EH (cell line): ENCODE data around the gene MACROD1.
A peak's percentile ranks its signal among the peaks of the same experiment; 100 is the strongest.

ENCODE experiments used
- DNase-seq: peaks from one replicate; pipeline ENCODE4 v3.0.0-alpha.2; 2015; ENCODE audit warnings: low read depth

Gene MACROD1

GRCh38 chr11:64076758-64077157, 89.2 kb downstream of the MACROD1 start:
- no peak for DNase-seq

DNA sequence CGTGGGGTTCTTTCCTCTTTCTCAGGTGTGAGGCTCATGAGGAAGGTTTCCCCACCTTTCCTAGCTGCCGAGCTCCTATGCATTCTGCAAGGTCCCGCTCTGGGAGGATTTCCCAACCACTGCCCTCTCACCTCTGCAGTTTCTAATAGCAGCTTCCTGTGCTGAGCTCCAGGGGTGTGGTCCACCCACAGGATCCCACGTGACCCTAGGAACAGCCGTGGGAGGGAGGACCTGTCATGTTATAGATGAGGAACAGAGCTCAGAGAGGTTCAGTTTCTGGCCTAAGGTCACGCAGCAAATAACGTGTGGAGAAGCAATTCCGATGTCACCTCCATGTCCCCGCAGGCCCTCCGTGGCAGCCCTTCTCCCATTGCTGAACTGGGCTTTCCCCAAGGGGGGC, 91.7 kb downstream of the MACROD1 start:
- DNase-seq = peak; percentile 7

- DNase-seq = no peak
These were observed 92.4 kb downstream of the MACROD1 start for GRCh38 chr11:64073542-64073941.

GRCh38 chr11:64072871-64073270, 93.0 kb downstream of the MACROD1 start:
- DNase-seq = no peak

DNA sequence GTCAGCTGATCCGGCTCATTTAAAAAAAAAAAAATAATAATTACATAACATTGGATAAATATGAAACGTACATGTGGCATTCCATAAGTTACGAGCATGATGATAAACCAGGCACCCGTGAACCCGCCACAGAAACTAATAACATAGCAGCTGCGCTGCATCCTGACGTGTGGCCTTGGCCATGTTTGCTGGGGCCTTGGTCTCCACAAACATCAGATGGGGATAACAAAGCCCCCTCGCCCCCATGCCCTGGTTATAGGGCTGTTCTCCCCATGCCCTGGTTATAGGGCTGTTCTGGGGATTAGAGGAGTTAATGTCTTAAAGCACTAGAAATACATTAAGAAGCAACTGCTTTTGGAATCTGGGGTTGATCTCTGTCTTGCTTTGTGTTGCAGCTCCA, 93.5 kb downstream of the MACROD1 start:
- DNase-seq = no peak

- DNase-seq = no peak
These were observed 94.1 kb downstream of the MACROD1 start for GRCh38 chr11:64071849-64072248.

- DNase-seq = no peak
These were observed 95.6 kb downstream of the MACROD1 start for GRCh38 chr11:64070314-64070681.

- DNase-seq = no peak
These were observed 96.3 kb downstream of the MACROD1 start for GRCh38 chr11:64069401-64070313.

DNA sequence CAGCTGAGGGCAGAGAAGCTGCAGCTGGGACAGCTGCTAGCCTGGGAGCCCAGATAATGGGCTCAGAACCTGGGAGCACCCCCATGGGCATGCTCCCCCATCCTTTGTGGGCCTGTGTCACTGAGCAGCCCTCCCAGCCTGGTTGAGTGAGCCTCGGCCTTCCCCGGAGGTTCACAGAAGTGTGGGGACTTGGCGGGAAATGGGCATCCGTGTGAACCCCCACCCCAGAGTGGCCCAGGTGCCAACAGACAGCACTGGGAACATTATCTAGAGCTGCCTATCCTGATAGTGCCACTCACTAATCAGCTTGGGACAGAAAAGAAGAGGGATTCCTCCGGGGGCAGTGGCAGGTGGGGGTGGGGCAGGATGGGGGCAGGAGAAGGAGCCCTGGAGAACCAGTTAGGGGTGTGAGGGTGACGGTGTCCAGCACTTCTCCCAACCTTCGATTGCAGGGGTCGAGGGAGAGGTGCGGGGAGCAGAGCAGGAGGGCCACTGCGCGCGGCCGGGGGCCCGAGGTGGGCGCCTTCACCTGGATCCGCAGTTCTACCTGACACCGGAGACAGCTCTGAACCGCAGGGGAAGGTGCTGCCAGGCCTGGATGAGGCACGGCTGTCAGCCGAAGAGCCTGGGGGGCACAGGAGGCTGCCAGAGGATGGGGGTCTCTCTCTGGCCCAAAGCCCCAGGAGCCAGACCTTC, 97.1 kb downstream of the MACROD1 start:
- DNase-seq = no peak

DNA sequence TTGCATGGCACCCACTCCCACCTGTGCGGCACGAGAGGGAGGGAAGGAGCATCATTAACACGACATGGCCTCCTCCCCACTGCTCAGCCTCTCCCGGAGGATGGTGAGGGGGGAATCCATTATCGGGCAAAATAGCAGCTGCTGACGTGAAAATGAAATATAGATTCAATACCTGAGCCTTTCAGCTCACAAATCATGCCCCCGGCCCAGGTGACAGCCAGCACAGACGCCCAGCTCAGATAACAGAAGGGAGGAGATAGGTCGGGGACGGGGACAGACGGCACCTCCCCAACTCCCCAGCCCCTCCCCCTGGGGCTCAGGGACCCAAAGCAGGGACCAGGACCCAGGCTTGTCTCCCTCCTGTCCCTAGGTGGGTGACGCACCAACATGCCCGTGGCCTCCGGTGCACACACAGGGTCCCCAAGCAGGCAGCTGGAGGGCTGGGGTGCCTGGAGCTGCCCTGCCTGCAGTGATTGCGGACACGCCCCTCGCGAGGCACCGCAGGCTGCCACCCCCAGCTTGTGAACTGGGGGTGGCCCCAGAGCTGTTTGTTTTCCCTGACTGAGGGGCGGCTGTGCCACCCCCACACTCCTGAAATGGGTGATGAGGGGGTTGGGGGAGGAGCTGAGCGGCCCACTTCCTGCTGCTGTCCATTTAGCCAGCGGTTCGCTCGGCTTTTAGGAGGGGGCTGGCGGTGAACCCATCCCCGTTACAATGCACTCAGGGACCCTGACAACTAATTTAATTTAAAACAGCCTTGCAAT, 98.5 kb downstream of the MACROD1 start:
- DNase-seq = no peak

- no peak for DNase-seq
These were observed 100.2 kb downstream of the MACROD1 start for GRCh38 chr11:64065712-64066111.

DNA sequence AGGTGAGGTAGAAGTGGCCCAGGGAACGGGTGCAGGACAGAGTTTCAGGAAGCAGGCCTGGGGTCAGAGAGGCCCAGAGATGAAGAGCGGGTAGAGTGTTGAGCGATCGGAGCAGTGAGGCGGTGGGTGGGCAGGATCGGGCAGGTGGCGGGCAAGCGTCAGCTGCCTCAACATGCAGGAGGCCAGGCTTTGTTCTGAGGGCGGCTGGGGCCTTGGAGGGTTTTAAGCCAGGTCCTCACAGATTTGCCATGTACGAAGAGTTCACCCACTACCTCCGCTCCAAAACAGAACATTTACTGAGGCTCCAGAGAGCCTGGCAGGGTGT, 100.8 kb downstream of the MACROD1 start:
- DNase-seq = no peak

GRCh38 chr11:64064374-64065140, 101.4 kb downstream of the MACROD1 start:
- no peak for DNase-seq

DNA sequence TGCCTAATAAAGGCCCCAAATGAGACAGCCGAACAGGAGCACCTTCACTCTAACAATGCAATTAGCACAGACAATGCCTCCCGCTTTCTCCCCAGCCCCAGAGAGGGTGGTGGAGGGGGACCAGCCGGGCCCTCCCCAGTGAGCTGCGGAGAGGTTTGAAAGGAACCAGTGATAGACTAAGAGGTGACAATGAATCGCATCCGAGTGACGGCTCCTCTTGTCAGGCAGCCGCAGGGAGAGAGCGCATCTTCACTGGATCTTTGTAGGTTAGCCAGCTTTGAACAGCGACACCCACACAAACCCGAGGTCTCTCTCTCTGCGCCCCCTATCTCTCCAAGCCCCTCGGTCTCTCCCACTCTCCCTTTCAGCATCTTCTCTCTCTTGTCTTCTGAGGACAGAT, 102.1 kb downstream of the MACROD1 start:
- no peak for DNase-seq

DNA sequence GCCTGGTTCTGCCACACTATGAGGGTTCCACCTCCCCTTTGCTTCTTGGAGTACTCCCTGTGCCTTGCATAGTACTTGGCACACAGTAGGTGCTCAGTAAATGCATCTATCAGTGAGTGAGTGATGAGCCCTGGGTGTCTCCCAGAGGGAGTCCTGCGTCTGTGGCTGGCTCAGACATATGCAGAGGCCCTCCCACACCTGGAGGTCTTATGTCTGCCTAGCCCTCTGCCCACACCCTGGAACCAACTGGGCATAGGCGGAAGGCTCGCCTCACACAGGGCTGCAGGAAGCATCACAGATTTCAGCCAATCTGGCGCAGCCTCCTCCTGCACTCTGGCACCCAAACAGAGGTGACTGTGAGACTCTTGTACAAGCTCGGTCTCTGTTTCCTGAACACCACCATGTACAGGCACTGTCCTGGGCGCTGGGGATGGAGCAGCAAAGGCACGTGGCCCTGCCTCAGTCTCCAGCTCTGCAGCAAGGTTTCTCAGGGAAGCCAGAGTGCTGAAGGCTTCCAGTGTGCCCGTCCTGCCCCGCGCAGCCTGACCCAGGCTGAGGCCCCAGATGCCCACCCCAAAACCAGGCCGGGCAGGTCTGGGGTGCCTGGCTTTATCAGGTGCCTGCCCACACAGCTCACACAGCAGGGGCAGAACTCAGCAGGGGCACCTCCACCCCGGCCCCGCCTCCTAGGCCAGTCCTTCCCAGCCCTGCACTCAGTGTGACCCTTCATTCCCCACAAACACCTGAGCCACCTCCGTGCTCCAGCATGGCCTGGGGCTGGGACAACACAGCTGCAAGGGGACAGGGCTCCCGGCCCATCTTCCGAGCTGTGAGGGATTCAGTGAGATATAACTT, 103.5 kb downstream of the MACROD1 start:
- no peak for DNase-seq

DNA sequence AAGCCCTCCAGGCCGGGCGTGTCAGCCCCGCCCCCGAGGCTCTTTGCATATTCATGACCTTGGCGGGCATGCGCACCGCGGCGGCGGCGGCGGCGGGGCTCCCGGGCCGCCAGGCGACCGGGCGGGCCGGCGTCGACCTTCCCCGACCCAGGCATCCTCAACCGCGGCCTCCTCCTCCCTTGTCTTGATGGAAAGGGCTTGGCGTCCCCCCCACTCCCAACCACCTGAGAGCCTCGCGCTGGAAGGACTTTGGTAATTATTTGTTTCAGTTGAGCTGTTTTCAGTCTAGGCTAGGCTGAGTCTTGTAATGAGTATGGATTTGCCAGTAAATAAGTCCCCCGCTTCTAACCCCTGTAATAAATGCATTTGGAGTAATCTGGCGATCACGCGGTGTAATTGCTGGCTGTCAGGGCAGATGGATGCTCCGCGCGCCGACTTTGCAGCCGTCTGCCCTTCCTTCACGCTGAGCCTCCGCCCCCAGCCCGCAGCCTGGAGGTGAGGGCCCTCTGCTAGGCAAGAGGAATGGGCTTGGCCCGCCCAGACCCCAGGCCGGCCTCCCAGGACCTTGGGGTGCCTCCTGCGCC, 105.0 kb downstream of the MACROD1 start:
- DNase-seq = peak; percentile 34

GRCh38 chr11:64060263-64060860, 105.6 kb downstream of the MACROD1 start:
- DNase-seq = no peak

DNA sequence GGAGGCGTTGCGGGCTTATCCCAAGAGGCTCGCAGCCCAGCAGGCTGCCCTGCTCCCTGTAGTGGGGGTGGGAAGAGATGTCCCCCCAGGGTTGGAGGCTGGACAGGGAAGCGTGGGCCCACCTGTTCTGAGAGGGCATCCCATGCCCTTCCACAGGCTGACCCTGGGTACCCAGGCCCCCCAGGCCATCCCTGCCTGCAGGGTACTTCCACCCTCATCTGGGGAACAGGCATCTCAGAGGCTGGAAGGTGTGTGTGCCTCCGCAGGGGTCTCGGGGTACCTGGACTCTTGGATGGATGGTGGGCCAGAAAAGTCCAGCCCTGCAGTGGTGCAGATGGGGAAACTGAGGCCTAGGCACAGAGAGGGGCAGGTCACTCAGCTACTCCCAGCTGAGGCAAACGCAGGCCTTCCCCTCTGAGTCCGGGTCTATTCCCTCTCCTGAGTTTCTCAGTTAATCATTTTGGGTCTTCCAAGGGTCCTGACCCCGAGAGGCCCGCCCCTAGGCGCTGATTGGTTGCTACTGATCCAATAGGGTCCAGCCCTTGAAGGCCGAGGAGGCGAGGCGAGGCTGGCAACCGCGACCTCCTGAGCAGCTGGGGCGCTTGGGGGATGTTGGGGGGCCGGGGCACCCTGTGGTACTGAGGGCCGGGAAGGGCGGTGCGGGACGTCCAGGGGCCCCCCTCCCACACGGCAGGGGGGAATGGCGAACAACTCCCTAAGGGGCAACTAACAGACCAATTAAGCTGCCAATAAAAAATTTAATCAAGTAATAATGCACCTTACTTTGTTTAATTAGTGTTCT, 106.4 kb downstream of the MACROD1 start:
- DNase-seq = no peak

DNA sequence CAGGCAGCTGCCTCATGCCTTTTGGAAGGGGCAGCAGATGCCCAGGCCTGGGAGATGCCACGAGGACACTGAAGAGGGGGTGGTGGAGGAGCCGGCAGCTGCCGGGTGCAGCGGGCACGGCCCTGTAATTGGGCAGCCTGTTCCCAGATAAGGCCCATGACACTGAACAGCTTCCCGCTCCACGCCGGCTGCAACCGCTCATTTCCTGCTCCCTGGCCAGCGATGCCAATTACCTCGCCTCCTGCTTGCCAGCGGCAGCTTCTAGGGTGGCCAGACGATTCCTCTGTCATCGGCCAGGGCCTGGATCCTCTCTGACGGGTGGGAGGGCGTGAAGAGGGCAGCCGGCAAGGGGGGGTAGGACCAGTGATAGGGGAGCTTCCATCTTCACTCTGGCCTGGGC, 107.4 kb downstream of the MACROD1 start:
- DNase-seq = no peak

GRCh38 chr11:64057890-64058289, 108.0 kb downstream of the MACROD1 start:
- DNase-seq = no peak
